GM12878 (cell line): ENCODE data around the gene SULT2B1. TPM values are rescaled to one million over a fixed set of nuclear protein-coding genes. Genes with fewer than 3 reads are reported as not detected.

ENCODE experiments used
- ATAC-seq: fragments of 200-7000 bp; cut with Tn5 transposase; 3 replicates; pipeline ENCODE4 v1.9.1; 2020; ENCODE audit warnings: mild to moderate bottlenecking, moderate library complexity
- BruUV-seq: library from RNA; stranded (reverse); fragments of 400-500 nt; replicated peaks from 2 replicates; lab custom pipeline; 2021; lab: Mats Ljungman, UMichigan
- CTCF ChIA-PET: fragments of 300-600 bp; sonication (Branson Sonifier 250); formaldehyde crosslinking; extraction: SDS; loops from one replicate; lab custom pipeline; 2021; ENCODE audit warnings: inconsistent platforms; lab: Yijun Ruan, JAX
- POLR2A ChIA-PET: fragments of 350-600 bp; formaldehyde crosslinking; extraction: SDS; loops from one replicate; lab custom pipeline; 2021; ENCODE audit warnings: inconsistent platforms; lab: Charles Lee
- RAD21 ChIA-PET: fragments of 300-600 bp; sonication (Branson Sonifier 250); formaldehyde crosslinking; loops from one replicate; lab custom pipeline; 2023; ENCODE audit warnings: antibody characterized with exemption; ENCODE audit not compliant: unreplicated experiment; lab: Charles Lee
- SMC1A ChIA-PET: fragments of 300-600 bp; sonication (Branson Sonifier 250); formaldehyde crosslinking; loops from one replicate; lab custom pipeline; 2023; ENCODE audit not compliant: unreplicated experiment, uncharacterized antibody; lab: Charles Lee
- DNase-seq: peaks from one replicate; pipeline ENCODE4 v3.0.0-alpha.2; 2011; ENCODE audit warnings: low read depth, low spot score
- FAIRE-seq: peaks from 3 replicates; lab custom pipeline; 2011; peaks lifted over from hg19 to GRCh38; lab: Jason Lieb, UNC
- H2AFZ ChIP-seq: 2 replicates; pipeline ENCODE4 v1.6.0; 2011; ENCODE audit warnings: low read depth, low read length, control low read depth; ENCODE audit not compliant: control insufficient read depth
- H3K27ac ChIP-seq: 2 replicates; pipeline ENCODE4 v1.5.1; 2011; ENCODE audit warnings: control low read depth; ENCODE audit not compliant: control insufficient read depth, insufficient read depth
- H3K27me3 ChIP-seq, 2 experiments: replicated peaks in 1 of 2; 2 replicates each; pipeline versions ENCODE4 v1.6.0 to v1.6.1; 2011; ENCODE audit warnings: low read length in 1 of 2; ENCODE audit not compliant: control insufficient read depth in 2 of 2, insufficient read depth in 2 of 2
- H3K36me3 ChIP-seq, 2 experiments: 2 replicates each; pipeline ENCODE4 v1.5.1; 2011; ENCODE audit warnings: low read length in 1 of 2; ENCODE audit not compliant: control insufficient read depth in 2 of 2, insufficient read depth in 2 of 2
- H3K4me1 ChIP-seq: 2 replicates; pipeline ENCODE4 v1.6.1; 2011; ENCODE audit warnings: mild to moderate bottlenecking, low read length, moderate library complexity, mixed read lengths; ENCODE audit not compliant: control insufficient read depth, insufficient read depth
- H3K4me2 ChIP-seq: 2 replicates; pipeline ENCODE4 v1.6.0; 2011; ENCODE audit warnings: control low read depth; ENCODE audit not compliant: control insufficient read depth, insufficient read depth
- H3K4me3 ChIP-seq: fragments of 200-600 bp; sonication (generic); 2 replicates; pipeline ENCODE4 v1.5.1; 2016
- H3K79me2 ChIP-seq: 2 replicates; pipeline ENCODE4 v1.6.0; 2011; ENCODE audit warnings: low read length; ENCODE audit not compliant: control insufficient read depth, insufficient read depth
- H3K9ac ChIP-seq: 2 replicates; pipeline ENCODE4 v1.8.0; 2011; ENCODE audit warnings: low read length, control low read depth, mixed read lengths; ENCODE audit not compliant: control insufficient read depth, insufficient read depth
- H3K9me3 ChIP-seq: replicated peaks from 3 replicates; pipeline ENCODE4 v1.5.1; 2011; ENCODE audit warnings: mild to moderate bottlenecking, low read length; ENCODE audit not compliant: control insufficient read depth, insufficient read depth
- H4K20me1 ChIP-seq: 2 replicates; pipeline ENCODE4 v1.6.0; 2011; ENCODE audit not compliant: control insufficient read depth, insufficient read depth
- CHD1 ChIP-seq: IDR thresholded peaks from 2 replicates; pipeline ENCODE4 v1.6.1; 2012; ENCODE audit warnings: low read depth, low read length, improper control_type of control experiment
- CHD2 ChIP-seq: IDR thresholded peaks from 2 replicates; pipeline ENCODE4 v1.6.1; 2011; ENCODE audit warnings: low read depth, low read length, improper control_type of control experiment, borderline replicate concordance
- CREB1 ChIP-seq: IDR thresholded peaks from 2 replicates; pipeline ENCODE4 v1.6.1; 2012; ENCODE audit warnings: low read depth, mild to moderate bottlenecking, inconsistent platforms
- FOXM1 ChIP-seq: IDR thresholded peaks from 2 replicates; pipeline ENCODE4 v1.6.1; 2012; ENCODE audit warnings: low read depth, mild to moderate bottlenecking, inconsistent platforms, low read length, moderate library complexity
- KDM1A ChIP-seq: fragments of 200-600 bp; sonication (generic); IDR thresholded peaks from 2 replicates; pipeline ENCODE4 v1.6.1; 2016; ENCODE audit warnings: borderline replicate concordance
- LARP7 ChIP-seq: fragments of 450-650 bp; IDR thresholded peaks from 2 replicates; pipeline ENCODE4 v1.6.1; 2017; ENCODE audit warnings: mild to moderate bottlenecking
- MTA3 ChIP-seq: IDR thresholded peaks from 2 replicates; pipeline ENCODE4 v1.6.1; 2012; ENCODE audit warnings: low read length, inconsistent platforms, borderline replicate concordance
- PML ChIP-seq: IDR thresholded peaks from 2 replicates; pipeline ENCODE4 v1.6.1; 2012; ENCODE audit warnings: low read length, inconsistent platforms
- TCF12 ChIP-seq: IDR thresholded peaks from 2 replicates; pipeline ENCODE4 v1.6.1; 2011; ENCODE audit warnings: low read depth, mild to moderate bottlenecking, low read length
- ZSCAN29 ChIP-seq: fragments of 450-650 bp; IDR thresholded peaks from 2 replicates; pipeline ENCODE4 v1.6.1; 2017; ENCODE audit warnings: mild to moderate bottlenecking, moderate library complexity
- WGBS: methylation state at CpG from one replicate; pipeline ENCODE4 v1.1.6; 2016; ENCODE audit warnings: low lambda C conversion rate; ENCODE audit not compliant: insufficient replicate concordance, insufficient coverage; ENCODE audit errors: missing lambda C conversion rate; 5-methylcytosine and 5-hydroxymethylcytosine counted together
- in situ Hi-C: fragments of 300-500 bp; cut with MboI; formaldehyde crosslinking; loops from 9 replicates; pipeline ENCODE4 v1.14.3; 2018; ENCODE audit warnings: mixed read lengths
- intact Hi-C: fragments of 100-400 bp; cut with micrococcal nuclease; formaldehyde crosslinking; loops from one replicate; pipeline ENCODE4 v1.14.2; 2022; ENCODE audit not compliant: unreplicated experiment
- polyA plus RNA-seq, 11 experiments: library from polyadenylated mRNA; depleted of rRNA in 4 of 11; unstranded in 6 of 11; stranded (reverse) in 5 of 11; fragments of >200 nt; fragmentation: Nextera tagmentation in 4 of 11; fragmentation: Illumina TruSeq in 1 of 11; extraction: Ambion mirVana in 4 of 11; extraction: Trizol in 1 of 11; gene quantifications; 1 replicate in 1 of 11; 2 replicates in 10 of 11; pipeline versions ENCODE4 v1.2.1 to v1.2.3, GENCODE V29; 2011 to 2016; ENCODE audit warnings: inconsistent platforms in 2 of 11, missing spikeins in 2 of 11, low read depth in 1 of 11
- total RNA-seq, 4 experiments: library from RNA; depleted of rRNA in 3 of 4; stranded (reverse); fragments of >200 nt in 3 of 4; fragmentation: Illumina TruSeq in 1 of 4; extraction: Trizol in 1 of 4; gene quantifications; 2 replicates each; pipeline versions ENCODE4 v1.2.1 to v1.2.3, GENCODE V29; 2013 to 2021
- TF ChIP-seq, protein P1 (sequence below): IDR thresholded peaks from 2 replicates; pipeline ENCODE4 v1.6.1; 2012; ENCODE audit warnings: low read depth, low read length, improper control_type of control experiment
- TF ChIP-seq, protein P2 (sequence below): IDR thresholded peaks from 2 replicates; pipeline ENCODE4 v1.6.1; 2012; ENCODE audit warnings: low read length, inconsistent platforms
- TF ChIP-seq, protein P3 (sequence below): fragments of 450-650 bp; IDR thresholded peaks from 2 replicates; pipeline ENCODE4 v1.6.1; 2017; ENCODE audit warnings: mild to moderate bottlenecking, moderate library complexity
- TF ChIP-seq, protein P4 (sequence below): IDR thresholded peaks from 2 replicates; pipeline ENCODE4 v1.6.1; 2011; ENCODE audit warnings: mild to moderate bottlenecking, low read depth, low read length, moderate library complexity; ENCODE audit not compliant: insufficient replicate concordance
- TF ChIP-seq, protein P5 (sequence below): IDR thresholded peaks from 2 replicates; pipeline ENCODE4 v1.6.1; 2011; ENCODE audit warnings: borderline replicate concordance, low read depth, mild to moderate bottlenecking, moderate library complexity, low read length; ENCODE audit not compliant: insufficient read depth, poor library complexity, severe bottlenecking

SULT2B1 gene
- total and polyA plus RNA-seq, 10 of the 15 experiments (the other 5 are each of a cell fraction or from before 2014, with no cell fraction given), result 0.11 to 0.14 TPM; not detected in 8

DNA sequence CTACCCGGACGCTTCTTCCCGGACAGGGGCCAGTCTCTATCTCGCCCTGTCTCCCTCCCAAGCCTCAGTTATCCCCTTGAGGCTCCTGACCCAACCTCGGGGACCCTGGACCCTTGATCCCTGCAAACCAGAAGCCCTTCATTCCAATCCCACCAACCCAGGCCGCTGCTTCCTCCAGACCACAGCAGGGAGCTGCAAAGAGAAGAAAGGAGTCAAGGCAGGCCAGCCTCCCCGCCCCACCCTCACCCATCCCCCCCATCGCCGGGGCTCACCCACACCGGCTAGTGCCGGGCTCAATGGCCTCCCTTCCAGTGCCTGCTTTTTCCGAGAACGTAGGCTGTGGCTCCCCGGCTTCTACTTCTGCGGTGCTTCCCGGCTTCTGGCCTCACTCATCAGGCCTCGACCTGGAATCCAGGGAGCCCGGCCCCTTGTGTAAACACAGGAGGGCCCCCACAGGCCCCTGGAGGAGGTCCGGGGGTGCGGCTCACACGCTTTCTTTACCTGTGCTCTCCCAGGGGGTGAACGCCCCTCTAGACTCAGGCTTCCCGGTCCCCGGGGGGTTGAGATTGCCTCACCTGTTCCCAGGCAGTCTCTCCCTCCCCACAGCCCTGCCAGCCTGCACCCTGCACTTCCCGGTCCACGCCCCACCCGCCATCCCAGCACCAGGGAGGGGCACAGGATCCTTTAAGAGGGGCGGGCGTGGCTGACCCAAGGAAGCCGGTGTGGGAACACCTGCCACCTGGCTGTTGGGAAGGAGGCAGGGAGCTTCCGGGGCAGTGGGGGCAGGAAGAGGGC is 62.7 kb downstream of the SULT2B1 start, which contains the start of gene FAM83E:
TSS of gene FAM83E (minus strand) at position 641 of the 795 bp plus-strand sequence. CDS start 1,704 bp downstream, outside the sequence.
- Histone ChIP-seq H3K79me2 (peaks cover 38% of the 10 kb centered on the region), H3K4me1 (peaks cover 8% of the 10 kb centered on the region; the same call in 1 of the 2 replicates), H3K9ac (no peak within 1 kb of the TSS), H3K27me3 (no peaks in the 10 kb centered on the region), H3K9me3 (no peaks in the 10 kb centered on the region), H3K4me2 (no peak within 1 kb of the TSS), H3K36me3 (peaks cover 25 to 32% of the 10 kb centered on the region in 2 experiments), H4K20me1 (peaks cover 15% of the 10 kb centered on the region), H2AFZ (no peak within 1 kb of the TSS), H3K27ac (no peak within 1 kb of the TSS), H3K4me3 (no peak within 1 kb of the TSS)
- ChIA-PET POLR2A (interaction anchor here (1.0 kb wide), 1 partner anchor 40 kb away, joined by 4 read pairs; no protein-coding TSS in a partner anchor), RAD21 (no interaction called here), CTCF (interaction anchor here (0.5 kb wide), 1 partner anchor 29 kb away, joined by 3 read pairs; no protein-coding TSS in a partner anchor), SMC1A (no interaction called here)
- no peak for DNase-seq
- WGBS, result 56% methylated on average over 31 of the region's 31 CpGs
- intact Hi-C loops, result no loop called here
- no peak for ATAC-seq
- no peak for FAIRE-seq
- in situ Hi-C loops, result no loop called here
- BruUV-seq, result no TSS peak
- TF ChIP-seq TCF12 (no peak), CHD2 (no peak), LARP7 (no peak), CHD1 (no peak), CREB1 (peak; percentile 20; the same call in 1 of the 2 replicates), PML (peak; percentile 64), MTA3 (peak; percentile 55; the same call in 1 of the 2 replicates), FOXM1 (peak; percentile 17; the same call in 1 of the 2 replicates), ZSCAN29 (no peak), KDM1A (no peak)
- TF ChIP-seq, protein P1, sequence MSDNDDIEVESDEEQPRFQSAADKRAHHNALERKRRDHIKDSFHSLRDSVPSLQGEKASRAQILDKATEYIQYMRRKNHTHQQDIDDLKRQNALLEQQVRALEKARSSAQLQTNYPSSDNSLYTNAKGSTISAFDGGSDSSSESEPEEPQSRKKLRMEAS, result no peak
- TF ChIP-seq, protein P2, sequence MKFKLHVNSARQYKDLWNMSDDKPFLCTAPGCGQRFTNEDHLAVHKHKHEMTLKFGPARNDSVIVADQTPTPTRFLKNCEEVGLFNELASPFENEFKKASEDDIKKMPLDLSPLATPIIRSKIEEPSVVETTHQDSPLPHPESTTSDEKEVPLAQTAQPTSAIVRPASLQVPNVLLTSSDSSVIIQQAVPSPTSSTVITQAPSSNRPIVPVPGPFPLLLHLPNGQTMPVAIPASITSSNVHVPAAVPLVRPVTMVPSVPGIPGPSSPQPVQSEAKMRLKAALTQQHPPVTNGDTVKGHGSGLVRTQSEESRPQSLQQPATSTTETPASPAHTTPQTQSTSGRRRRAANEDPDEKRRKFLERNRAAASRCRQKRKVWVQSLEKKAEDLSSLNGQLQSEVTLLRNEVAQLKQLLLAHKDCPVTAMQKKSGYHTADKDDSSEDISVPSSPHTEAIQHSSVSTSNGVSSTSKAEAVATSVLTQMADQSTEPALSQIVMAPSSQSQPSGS, result no peak; the same call in 1 of the 2 replicates
- TF ChIP-seq, protein P3, sequence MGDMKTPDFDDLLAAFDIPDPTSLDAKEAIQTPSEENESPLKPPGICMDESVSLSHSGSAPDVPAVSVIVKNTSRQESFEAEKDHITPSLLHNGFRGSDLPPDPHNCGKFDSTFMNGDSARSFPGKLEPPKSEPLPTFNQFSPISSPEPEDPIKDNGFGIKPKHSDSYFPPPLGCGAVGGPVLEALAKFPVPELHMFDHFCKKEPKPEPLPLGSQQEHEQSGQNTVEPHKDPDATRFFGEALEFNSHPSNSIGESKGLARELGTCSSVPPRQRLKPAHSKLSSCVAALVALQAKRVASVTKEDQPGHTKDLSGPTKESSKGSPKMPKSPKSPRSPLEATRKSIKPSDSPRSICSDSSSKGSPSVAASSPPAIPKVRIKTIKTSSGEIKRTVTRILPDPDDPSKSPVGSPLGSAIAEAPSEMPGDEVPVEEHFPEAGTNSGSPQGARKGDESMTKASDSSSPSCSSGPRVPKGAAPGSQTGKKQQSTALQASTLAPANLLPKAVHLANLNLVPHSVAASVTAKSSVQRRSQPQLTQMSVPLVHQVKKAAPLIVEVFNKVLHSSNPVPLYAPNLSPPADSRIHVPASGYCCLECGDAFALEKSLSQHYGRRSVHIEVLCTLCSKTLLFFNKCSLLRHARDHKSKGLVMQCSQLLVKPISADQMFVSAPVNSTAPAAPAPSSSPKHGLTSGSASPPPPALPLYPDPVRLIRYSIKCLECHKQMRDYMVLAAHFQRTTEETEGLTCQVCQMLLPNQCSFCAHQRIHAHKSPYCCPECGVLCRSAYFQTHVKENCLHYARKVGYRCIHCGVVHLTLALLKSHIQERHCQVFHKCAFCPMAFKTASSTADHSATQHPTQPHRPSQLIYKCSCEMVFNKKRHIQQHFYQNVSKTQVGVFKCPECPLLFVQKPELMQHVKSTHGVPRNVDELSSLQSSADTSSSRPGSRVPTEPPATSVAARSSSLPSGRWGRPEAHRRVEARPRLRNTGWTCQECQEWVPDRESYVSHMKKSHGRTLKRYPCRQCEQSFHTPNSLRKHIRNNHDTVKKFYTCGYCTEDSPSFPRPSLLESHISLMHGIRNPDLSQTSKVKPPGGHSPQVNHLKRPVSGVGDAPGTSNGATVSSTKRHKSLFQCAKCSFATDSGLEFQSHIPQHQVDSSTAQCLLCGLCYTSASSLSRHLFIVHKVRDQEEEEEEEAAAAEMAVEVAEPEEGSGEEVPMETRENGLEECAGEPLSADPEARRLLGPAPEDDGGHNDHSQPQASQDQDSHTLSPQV, result no peak
- TF ChIP-seq, protein P4, sequence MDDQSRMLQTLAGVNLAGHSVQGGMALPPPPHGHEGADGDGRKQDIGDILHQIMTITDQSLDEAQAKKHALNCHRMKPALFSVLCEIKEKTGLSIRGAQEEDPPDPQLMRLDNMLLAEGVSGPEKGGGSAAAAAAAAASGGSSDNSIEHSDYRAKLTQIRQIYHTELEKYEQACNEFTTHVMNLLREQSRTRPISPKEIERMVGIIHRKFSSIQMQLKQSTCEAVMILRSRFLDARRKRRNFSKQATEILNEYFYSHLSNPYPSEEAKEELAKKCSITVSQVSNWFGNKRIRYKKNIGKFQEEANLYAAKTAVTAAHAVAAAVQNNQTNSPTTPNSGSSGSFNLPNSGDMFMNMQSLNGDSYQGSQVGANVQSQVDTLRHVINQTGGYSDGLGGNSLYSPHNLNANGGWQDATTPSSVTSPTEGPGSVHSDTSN, result peak; percentile 34
- TF ChIP-seq, protein P5, sequence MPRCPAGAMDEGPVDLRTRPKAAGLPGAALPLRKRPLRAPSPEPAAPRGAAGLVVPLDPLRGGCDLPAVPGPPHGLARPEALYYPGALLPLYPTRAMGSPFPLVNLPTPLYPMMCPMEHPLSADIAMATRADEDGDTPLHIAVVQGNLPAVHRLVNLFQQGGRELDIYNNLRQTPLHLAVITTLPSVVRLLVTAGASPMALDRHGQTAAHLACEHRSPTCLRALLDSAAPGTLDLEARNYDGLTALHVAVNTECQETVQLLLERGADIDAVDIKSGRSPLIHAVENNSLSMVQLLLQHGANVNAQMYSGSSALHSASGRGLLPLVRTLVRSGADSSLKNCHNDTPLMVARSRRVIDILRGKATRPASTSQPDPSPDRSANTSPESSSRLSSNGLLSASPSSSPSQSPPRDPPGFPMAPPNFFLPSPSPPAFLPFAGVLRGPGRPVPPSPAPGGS, result peak; percentile 58
